Measurements from ENCODE around the gene PLEKHM3. TPM values are rescaled to one million over a fixed set of nuclear protein-coding genes. Genes with fewer than 3 reads are reported as not detected.
A peak's percentile ranks its signal among the peaks of the same experiment; 100 is the strongest.

Gene PLEKHM3
- 5.8 and 6.6 TPM in 2 replicates for total RNA-seq

DNA sequence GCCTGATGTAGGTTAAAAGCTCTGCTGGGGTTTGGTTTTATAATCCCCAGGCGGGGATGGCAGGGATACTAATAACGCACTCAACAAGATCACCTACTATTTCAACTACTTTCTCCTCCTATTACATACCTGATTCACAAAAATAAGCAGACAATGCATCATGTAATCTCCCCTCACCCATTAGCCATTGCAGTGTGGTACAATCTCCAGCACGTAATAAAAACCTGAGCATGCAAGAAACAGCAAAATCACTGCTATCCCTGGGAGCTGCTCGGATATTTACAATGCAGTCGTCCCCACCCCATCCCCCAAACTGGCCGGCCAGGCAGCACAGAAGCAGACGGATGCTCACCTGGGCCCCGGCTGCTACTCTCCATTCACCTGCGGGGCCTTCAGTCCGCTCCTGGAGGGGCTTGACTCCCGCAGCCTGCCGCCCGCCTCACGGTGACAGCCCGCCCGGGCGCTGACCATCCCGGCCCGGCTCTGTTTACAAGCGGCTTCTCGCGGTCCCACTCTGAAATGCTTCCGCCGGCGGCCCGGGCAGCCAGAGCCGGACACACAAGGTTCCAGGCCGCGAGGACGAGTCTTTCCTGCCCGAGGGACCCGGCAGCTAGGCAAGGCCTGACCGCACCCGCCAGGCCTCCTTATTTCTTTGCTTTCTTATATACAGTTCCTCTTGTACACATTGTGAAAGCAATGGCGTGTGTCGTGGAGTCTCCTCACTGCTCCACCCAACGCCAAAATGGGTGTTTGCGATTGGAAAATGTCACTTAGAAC, at the start of gene PLEKHM3:
TSS of gene PLEKHM3 (minus strand) at position 491 of the 777 bp plus-strand sequence. CDS start 23,888 bp downstream, outside the sequence.
- H3K36me3 Mint-ChIP-seq (ENCODE audit: low read depth) = no peaks in the 10 kb centered on the region
- peak within 1 kb of the TSS; percentile 84 for H3K27ac Mint-ChIP-seq
- H3K4me3 Mint-ChIP-seq = peak within 1 kb of the TSS; percentile 93
- no peaks in the 10 kb centered on the region for H3K27me3 Mint-ChIP-seq
- intact Hi-C loops (cut with micrococcal nuclease) = loop anchor here (1.0 to 10.0 kb wide), 4 partner anchors 242 to 490 kb away; partner anchors contain the start of genes METTL21A and PIKFYVE
- peaks cover 3% of the 10 kb centered on the region for H3K9me3 Mint-ChIP-seq
- peaks cover 10% of the 10 kb centered on the region for H3K4me1 Mint-ChIP-seq
- DNase-seq = peak; percentile 94

DNA sequence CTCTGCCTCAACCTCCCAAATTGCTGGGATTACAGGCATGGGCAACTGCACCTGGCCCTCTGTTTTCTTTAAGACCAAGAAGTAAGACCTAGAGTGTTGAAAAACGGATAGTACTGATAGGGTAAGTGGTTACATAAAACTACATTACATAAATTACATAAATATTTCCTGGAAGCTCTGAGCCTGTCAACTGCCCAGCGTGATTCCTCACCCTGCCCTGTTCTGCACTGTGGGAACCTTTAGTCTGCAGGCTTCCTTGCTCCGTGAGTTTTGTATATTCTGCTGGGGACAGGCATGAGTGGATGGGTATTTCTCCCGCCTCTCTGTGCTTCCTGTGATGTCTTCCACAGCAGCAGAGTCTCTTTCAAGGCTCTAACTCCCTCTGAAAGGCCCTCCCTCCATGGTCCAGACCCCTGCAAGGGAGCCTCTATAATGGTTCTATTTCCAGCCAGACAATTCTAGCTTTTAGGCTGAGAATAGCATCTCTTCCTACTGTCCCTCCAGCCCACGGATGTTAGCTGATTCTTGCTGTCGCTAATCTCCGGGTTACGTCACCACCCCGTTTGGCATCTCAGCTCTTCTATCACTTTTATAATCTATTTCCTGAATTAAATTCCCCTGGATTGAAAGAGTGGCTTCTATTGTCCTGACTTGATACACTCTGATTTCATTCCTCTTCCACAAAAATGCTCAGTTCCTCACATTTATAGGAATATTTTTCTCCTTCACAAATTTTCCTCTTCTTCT, 49.5 kb upstream of the PLEKHM3 start:
- Mint-ChIP-seq H3K27ac (no peak overlapping the region), H3K36me3 (ENCODE audit: low read depth) (no peaks in the 10 kb centered on the region), H3K9me3 (no peaks in the 10 kb centered on the region), H3K4me3 (no peak overlapping the region), H3K27me3 (peaks cover 8% of the 10 kb centered on the region), H3K4me1 (no peaks in the 10 kb centered on the region)
- no peak for DNase-seq
- intact Hi-C loops (cut with micrococcal nuclease) = loop anchor here (10.0 kb wide), 1 partner anchor 1380 kb away; no protein-coding TSS in a partner anchor

- Mint-ChIP-seq H3K27me3 (peaks cover 6% of the 10 kb centered on the region), H3K4me3 (no peak overlapping the region), H3K36me3 (ENCODE audit: low read depth) (no peaks in the 10 kb centered on the region), H3K27ac (no peak overlapping the region), H3K9me3 (no peaks in the 10 kb centered on the region), H3K4me1 (no peaks in the 10 kb centered on the region)
- intact Hi-C loops (cut with micrococcal nuclease) = loop anchor here (1.0 to 10.0 kb wide), 2 partner anchors 326 to 1378 kb away; no protein-coding TSS in a partner anchor
- DNase-seq = peak; percentile 86
Measured at GRCh38 chr2:208072250-208072892, 47.0 kb upstream of the PLEKHM3 start.

GRCh38 chr2:208069186-208069585, 43.9 kb upstream of the PLEKHM3 start:
- Mint-ChIP-seq H3K27ac (no peak overlapping the region), H3K36me3 (ENCODE audit: low read depth) (no peaks in the 10 kb centered on the region), H3K4me1 (no peaks in the 10 kb centered on the region), H3K27me3 (peaks cover 1% of the 10 kb centered on the region), H3K9me3 (no peaks in the 10 kb centered on the region), H3K4me3 (no peak overlapping the region)
- intact Hi-C loops (cut with micrococcal nuclease) = no loop called here
- no peak for DNase-seq

DNA sequence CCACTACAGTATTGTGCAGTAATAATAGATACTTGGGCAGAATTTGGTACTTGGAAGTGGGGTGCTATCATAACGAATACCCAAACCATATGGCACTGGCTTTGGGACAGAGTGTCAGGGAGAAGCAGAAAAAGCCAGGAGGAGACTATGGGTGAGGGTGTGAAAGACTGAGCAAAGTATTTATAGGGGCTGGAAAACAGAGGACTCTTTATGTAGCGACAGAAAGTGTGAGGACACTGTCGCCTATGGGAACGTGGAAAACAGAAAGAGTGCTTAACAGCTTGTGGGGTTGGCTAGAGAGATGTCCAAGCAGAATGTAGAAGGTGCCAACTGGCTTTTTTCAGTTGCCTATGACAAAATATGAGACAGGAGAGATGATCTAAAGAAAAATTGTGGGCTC, 40.7 kb upstream of the PLEKHM3 start:
- Mint-ChIP-seq H3K4me1 (no peaks in the 10 kb centered on the region), H3K27me3 (peaks cover 4% of the 10 kb centered on the region), H3K4me3 (no peak overlapping the region), H3K36me3 (ENCODE audit: low read depth) (no peaks in the 10 kb centered on the region), H3K9me3 (no peaks in the 10 kb centered on the region), H3K27ac (no peak overlapping the region)
- intact Hi-C loops (cut with micrococcal nuclease) = no loop called here
- DNase-seq = no peak

DNA sequence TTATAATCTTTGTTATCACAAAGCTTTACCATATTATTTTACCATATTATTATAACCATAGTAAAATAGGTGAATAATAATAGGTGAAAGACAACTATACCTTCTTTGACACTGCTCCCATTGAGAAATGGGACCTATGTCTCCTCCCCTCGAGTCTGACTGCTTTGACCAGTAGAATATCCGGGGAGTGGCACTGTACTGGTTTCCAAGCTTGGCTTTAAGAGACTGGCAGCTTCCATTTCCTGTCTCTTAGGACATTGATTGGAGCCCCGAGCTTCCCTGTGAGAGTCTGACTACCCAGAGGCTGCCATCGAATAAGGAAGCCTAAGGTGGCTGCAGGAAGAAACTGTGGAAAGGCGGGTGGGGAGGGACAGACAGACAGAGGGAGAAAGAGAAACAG, 40.1 kb upstream of the PLEKHM3 start:
- no peak for DNase-seq
- H3K9me3 Mint-ChIP-seq = no peaks in the 10 kb centered on the region
- H3K36me3 Mint-ChIP-seq (ENCODE audit: low read depth) = no peaks in the 10 kb centered on the region
- H3K27me3 Mint-ChIP-seq = peaks cover 4% of the 10 kb centered on the region
- H3K4me1 Mint-ChIP-seq = no peaks in the 10 kb centered on the region
- intact Hi-C loops (cut with micrococcal nuclease) = no loop called here
- no peak overlapping the region for H3K27ac Mint-ChIP-seq
- no peak overlapping the region for H3K4me3 Mint-ChIP-seq

DNA sequence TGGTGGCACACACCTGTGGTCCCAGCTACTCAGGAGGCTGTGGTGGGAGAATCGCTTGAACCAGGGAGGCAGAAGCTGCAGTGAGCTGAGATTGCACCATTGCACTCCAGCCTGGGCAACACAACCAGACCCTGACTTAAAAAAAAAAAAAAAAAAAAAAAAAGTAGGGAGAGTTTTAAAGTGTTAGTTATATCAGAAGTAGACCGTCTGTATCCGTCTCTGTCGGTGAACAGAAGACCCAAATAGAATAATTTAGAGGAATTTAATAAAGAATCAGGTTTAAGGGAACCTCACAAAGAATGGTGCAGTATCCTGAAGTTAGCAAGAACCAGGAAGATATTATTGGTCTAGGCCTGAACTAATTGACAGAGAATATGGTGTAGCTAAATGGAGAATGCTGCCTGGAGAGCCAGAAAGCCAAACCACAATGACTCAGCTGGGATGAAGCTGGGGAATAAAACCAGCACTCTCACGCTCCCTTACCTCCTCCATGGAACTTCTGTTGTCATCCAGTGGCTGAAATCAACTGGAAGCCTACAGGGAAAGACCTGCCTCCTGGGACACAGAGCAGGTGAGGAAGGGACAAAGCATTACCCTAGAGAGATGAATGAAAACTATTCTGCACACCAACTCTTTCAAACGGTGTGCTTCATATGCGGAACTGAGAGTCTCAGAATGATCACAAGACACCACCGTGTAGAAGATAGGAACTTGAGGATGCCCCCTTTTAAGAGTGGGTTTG, 39.1 kb upstream of the PLEKHM3 start:
- Mint-ChIP-seq H3K36me3 (ENCODE audit: low read depth) (no peaks in the 10 kb centered on the region), H3K4me1 (no peaks in the 10 kb centered on the region), H3K9me3 (no peaks in the 10 kb centered on the region), H3K27me3 (peaks cover 4% of the 10 kb centered on the region), H3K27ac (no peak overlapping the region), H3K4me3 (no peak overlapping the region)
- no peak for DNase-seq
- intact Hi-C loops (cut with micrococcal nuclease) = no loop called here

- intact Hi-C loops (cut with micrococcal nuclease) = no loop called here
- Mint-ChIP-seq H3K36me3 (ENCODE audit: low read depth) (no peaks in the 10 kb centered on the region), H3K4me1 (no peaks in the 10 kb centered on the region)
Measured at GRCh38 chr2:208062961-208063360, 37.6 kb upstream of the PLEKHM3 start.

DNA sequence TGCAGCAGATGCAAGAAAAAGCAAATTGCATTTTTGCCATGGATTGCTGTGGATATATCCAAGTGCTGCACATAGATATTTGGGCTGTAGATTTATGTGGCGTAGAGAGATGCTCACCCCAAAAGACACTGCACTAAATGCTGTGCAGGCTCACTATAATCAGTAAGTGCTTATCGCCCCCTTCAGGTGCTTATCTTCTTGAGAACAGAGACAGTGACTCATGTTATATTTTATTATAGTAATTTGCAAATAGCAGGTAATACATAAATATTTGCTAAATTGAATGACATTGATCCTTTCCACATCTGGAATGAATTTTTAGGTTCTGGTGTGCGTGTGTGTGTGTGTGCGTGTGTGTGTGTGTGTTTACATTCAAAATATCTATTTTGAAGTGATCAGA, 36.8 kb upstream of the PLEKHM3 start:
- H3K36me3 Mint-ChIP-seq (ENCODE audit: low read depth) = no peaks in the 10 kb centered on the region
- intact Hi-C loops (cut with micrococcal nuclease) = no loop called here
- H3K4me1 Mint-ChIP-seq = no peaks in the 10 kb centered on the region
- peak; percentile 64 for DNase-seq
- peaks cover 4% of the 10 kb centered on the region for H3K27me3 Mint-ChIP-seq
- no peak overlapping the region for H3K27ac Mint-ChIP-seq
- H3K4me3 Mint-ChIP-seq = no peak overlapping the region
- H3K9me3 Mint-ChIP-seq = no peaks in the 10 kb centered on the region

More at GRCh38 chr2:208062961-208063360, 37.6 kb upstream of the PLEKHM3 start:
- Mint-ChIP-seq H3K4me3 (no peak overlapping the region), H3K27ac (no peak overlapping the region), H3K9me3 (no peaks in the 10 kb centered on the region), H3K27me3 (peaks cover 4% of the 10 kb centered on the region)
- DNase-seq = no peak

- Mint-ChIP-seq H3K4me3 (no peak overlapping the region), H3K4me1 (no peaks in the 10 kb centered on the region), H3K27me3 (peaks cover 13% of the 10 kb centered on the region), H3K27ac (no peak overlapping the region), H3K9me3 (no peaks in the 10 kb centered on the region), H3K36me3 (ENCODE audit: low read depth) (no peaks in the 10 kb centered on the region)
- DNase-seq = no peak
- intact Hi-C loops (cut with micrococcal nuclease) = no loop called here
Measured at GRCh38 chr2:208057108-208057507, 31.8 kb upstream of the PLEKHM3 start.

- Mint-ChIP-seq H3K36me3 (ENCODE audit: low read depth) (no peaks in the 10 kb centered on the region), H3K27me3 (peaks cover 17% of the 10 kb centered on the region), H3K4me1 (no peaks in the 10 kb centered on the region), H3K4me3 (no peak overlapping the region), H3K9me3 (no peaks in the 10 kb centered on the region), H3K27ac (no peak overlapping the region)
- no peak for DNase-seq
- intact Hi-C loops (cut with micrococcal nuclease) = no loop called here
Measured at GRCh38 chr2:208049441-208049840, 24.1 kb upstream of the PLEKHM3 start.

- Mint-ChIP-seq H3K27me3 (peaks cover 17% of the 10 kb centered on the region), H3K4me3 (no peak overlapping the region), H3K36me3 (ENCODE audit: low read depth) (no peaks in the 10 kb centered on the region), H3K9me3 (no peaks in the 10 kb centered on the region), H3K27ac (no peak overlapping the region), H3K4me1 (no peaks in the 10 kb centered on the region)
- DNase-seq = no peak
- intact Hi-C loops (cut with micrococcal nuclease) = no loop called here
Measured at GRCh38 chr2:208049006-208049405, 23.7 kb upstream of the PLEKHM3 start.

GRCh38 chr2:208047840-208048239, 22.5 kb upstream of the PLEKHM3 start:
- Mint-ChIP-seq H3K36me3 (ENCODE audit: low read depth) (no peaks in the 10 kb centered on the region), H3K27me3 (peaks cover 19% of the 10 kb centered on the region), H3K27ac (no peak overlapping the region), H3K9me3 (no peaks in the 10 kb centered on the region), H3K4me3 (no peak overlapping the region), H3K4me1 (no peaks in the 10 kb centered on the region)
- DNase-seq = no peak
- intact Hi-C loops (cut with micrococcal nuclease) = no loop called here

Data from activated CD4-positive, alpha-beta T cell treated with anti-CD3 and anti-CD28 coated beads, Interleukin-2, amount 10 ng/mL, durations not matched to agents 24 days and 14 days (primary cell).